PC-3 (cell line): ENCODE results near the gene ICAM4. TPM values are rescaled to one million over a fixed set of nuclear protein-coding genes. Genes with fewer than 3 reads are reported as not detected.
"Not testable (repeated sequence)": the region's sequence is repeated elsewhere in the genome, so short reads cannot be mapped to it uniquely, and the experiment has no call there.

Experiments used
- ATAC-seq: fragments of 200-7000 bp; cut with Tn5 transposase; 2 replicates; pipeline ENCODE4 v1.9.1; 2020; ENCODE audit warnings: mild to moderate bottlenecking, moderate library complexity
- BruUV-seq: library from RNA; stranded (reverse); fragments of 400-500 nt; replicated peaks from 2 replicates; lab custom pipeline; 2021; lab: Mats Ljungman, UMichigan
- CTCF ChIA-PET: fragments of 300-600 bp; sonication (Branson Sonifier 250); formaldehyde crosslinking; loops from one replicate; lab custom pipeline; 2022; ENCODE audit warnings: antibody characterized with exemption; lab: Charles Lee
- POLR2A ChIA-PET: fragments of 300-600 bp; sonication (Branson Sonifier 250); formaldehyde crosslinking; loops from one replicate; lab custom pipeline; 2022; ENCODE audit warnings: antibody characterized with exemption; ENCODE audit not compliant: unreplicated experiment; lab: Charles Lee
- DNase-seq: peaks from one replicate; pipeline ENCODE4 v3.0.0-alpha.2; 2015
- H2AFZ ChIP-seq: fragments of 300-600 bp; sonication (generic); 2 replicates; pipeline ENCODE4 v1.6.0; 2016; ENCODE audit warnings: antibody characterized with exemption, low read length
- H3F3A ChIP-seq: fragments of 300-600 bp; sonication (generic); one replicate; pipeline ENCODE4 v1.6.0; 2017; ENCODE audit warnings: antibody characterized with exemption, low read length, control low read depth, mild to moderate bottlenecking; ENCODE audit not compliant: unreplicated experiment
- H3K27ac ChIP-seq: fragments of 300-600 bp; sonication (generic); 2 replicates; pipeline ENCODE4 v1.5.1; 2016; ENCODE audit warnings: mild to moderate bottlenecking, low read length
- H3K27me3 ChIP-seq: fragments of 300-600 bp; sonication (generic); 2 replicates; pipeline ENCODE4 v1.6.1; 2016; ENCODE audit warnings: low read length, mixed read lengths
- H3K36me3 ChIP-seq: fragments of 300-600 bp; sonication (generic); 2 replicates; pipeline ENCODE4 v1.6.1; 2016; ENCODE audit warnings: low read depth, mixed run types, low read length, mixed read lengths
- H3K4me1 ChIP-seq: fragments of 300-600 bp; sonication (generic); 2 replicates; pipeline ENCODE4 v1.5.1; 2016; ENCODE audit warnings: low read length; ENCODE audit not compliant: insufficient read depth
- H3K4me2 ChIP-seq: fragments of 300-600 bp; sonication (generic); 2 replicates; pipeline ENCODE4 v1.6.0; 2016; ENCODE audit warnings: low read length
- H3K4me3 ChIP-seq: fragments of 300-600 bp; sonication (generic); 2 replicates; pipeline ENCODE4 v1.5.1; 2016; ENCODE audit warnings: mild to moderate bottlenecking, low read length, mixed read lengths
- H3K79me2 ChIP-seq: fragments of 300-600 bp; sonication (generic); 2 replicates; pipeline ENCODE4 v1.6.1; 2017; ENCODE audit warnings: low read length, mixed read lengths
- H3K9ac ChIP-seq: fragments of 300-600 bp; sonication (generic); 2 replicates; pipeline ENCODE4 v1.6.0; 2016; ENCODE audit warnings: mild to moderate bottlenecking, low read length
- H3K9me2 ChIP-seq: fragments of 300-600 bp; sonication (generic); replicated peaks from 2 replicates; pipeline ENCODE4 v1.6.1; 2016; ENCODE audit warnings: mixed run types, low read length, mixed read lengths
- H3K9me3 ChIP-seq: fragments of 300-600 bp; sonication (generic); 2 replicates; pipeline ENCODE4 v1.6.1; 2016; ENCODE audit warnings: low read length, mixed read lengths
- H4K20me1 ChIP-seq: fragments of 300-600 bp; sonication (generic); 2 replicates; pipeline ENCODE4 v1.6.1; 2016; ENCODE audit warnings: low read length, mixed read lengths
- CTCF ChIP-seq: fragments of 300-600 bp; sonication (generic); conservative IDR thresholded peaks from 2 replicates; pipeline ENCODE4 v1.5.1; 2017; ENCODE audit warnings: antibody characterized with exemption, low read depth, mild to moderate bottlenecking, low read length
- EZH2 ChIP-seq: fragments of 300-600 bp; sonication (generic); IDR thresholded peaks from one replicate; pipeline ENCODE4 v1.6.1; 2017; ENCODE audit warnings: antibody characterized with exemption, mild to moderate bottlenecking, low read length; ENCODE audit not compliant: unreplicated experiment
- EZH2phosphoT487 ChIP-seq: fragments of 300-600 bp; sonication (generic); IDR thresholded peaks from 2 replicates; pipeline ENCODE4 v1.6.1; 2018; ENCODE audit warnings: mild to moderate bottlenecking, antibody characterized with exemption, low read length, borderline replicate concordance
- intact Hi-C: fragments of 100-400 bp; cut with micrococcal nuclease; formaldehyde crosslinking; loops from 2 replicates; pipeline ENCODE4 v1.9.0; 2023
- total RNA-seq: library from RNA; depleted of rRNA; stranded (reverse); fragments of >200 nt; gene quantifications from 2 replicates; pipeline ENCODE4 v1.2.3, GENCODE V29; 2014

The ICAM4 gene
- total RNA-seq, 1 experiment from 2014 or later: not detected

- H3K4me1 ChIP-seq: peaks cover 22% of the 10 kb centered on the region
- POLR2A ChIA-PET: no interaction called here
- 0 out of 2 replicates have a peak overlapping the region, but pooled peaks have one; percentile 9 for H3K4me2 ChIP-seq
- intact Hi-C loops: no loop called here
- no peaks in the 10 kb centered on the region for H3K9me2 ChIP-seq
- no peaks in the 10 kb centered on the region for H4K20me1 ChIP-seq
- no peak for TF ChIP-seq EZH2
- no peak for TF ChIP-seq EZH2phosphoT487
- no peak for TF ChIP-seq CTCF
- no peak overlapping the region for H3K4me3 ChIP-seq
- CTCF ChIA-PET: interaction anchor here (0.5 to 1.3 kb wide), 4 partner anchors 12 to 151 kb away, joined by 3 to 9 read pairs (median 3); no protein-coding TSS in a partner anchor
- peak overlapping the region; percentile 20; the same call in 1 of the 2 replicates for H2AFZ ChIP-seq
- no peaks in the 10 kb centered on the region for H3K79me2 ChIP-seq
- peak overlapping the region; percentile 14 for H3K27ac ChIP-seq
- H3K27me3 ChIP-seq: no peaks in the 10 kb centered on the region
- ATAC-seq: peak; percentile 98
- no peaks in the 10 kb centered on the region for H3K36me3 ChIP-seq
- H3F3A ChIP-seq: no peaks in the 10 kb centered on the region
- no peaks in the 10 kb centered on the region for H3K9me3 ChIP-seq
- BruUV-seq: no TSS peak
- DNase-seq: peak; percentile 77
- no peak overlapping the region for H3K9ac ChIP-seq
Observed at GRCh38 chr19:10238172-10238783, 48.5 kb upstream of the ICAM4 start.

DNA sequence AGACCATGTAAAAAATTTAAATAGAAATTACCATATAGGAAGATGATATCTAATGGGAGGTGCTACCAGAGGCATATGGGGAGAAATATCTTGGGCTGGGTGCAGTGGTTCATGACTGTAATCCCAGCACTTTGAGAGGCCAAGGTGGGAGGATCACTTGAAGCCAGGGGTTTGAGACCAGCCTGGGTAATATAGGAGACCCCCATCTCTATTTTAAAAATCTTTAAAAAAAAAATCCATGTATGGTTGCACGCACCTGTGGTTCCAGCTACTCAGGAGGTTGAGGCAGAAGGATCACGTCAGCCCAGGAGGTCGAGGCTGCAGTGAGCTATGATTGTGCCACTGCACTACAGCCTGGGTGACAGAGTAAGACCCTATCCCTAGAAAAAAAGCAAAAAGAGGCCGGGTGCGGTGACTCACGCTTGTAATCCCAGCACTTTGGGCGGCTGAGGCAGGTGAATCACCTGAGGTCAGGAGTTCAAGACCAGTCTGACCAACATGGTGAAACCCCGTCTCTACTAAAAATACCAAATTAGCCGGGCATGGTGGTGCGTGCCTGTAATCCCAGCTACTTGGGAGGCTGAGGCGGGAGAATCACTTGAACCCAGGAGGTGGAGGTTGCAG lies 44.8 kb upstream of the ICAM4 start:
- H3K4me1 ChIP-seq: peaks cover 26% of the 10 kb centered on the region
- ATAC-seq, H3K9me2 ChIP-seq, H3K79me2 ChIP-seq, H3K4me3 ChIP-seq, H3K36me3 ChIP-seq, H4K20me1 ChIP-seq, H2AFZ ChIP-seq, H3F3A ChIP-seq, H3K9me3 ChIP-seq, H3K27ac ChIP-seq, BruUV-seq, POLR2A ChIA-PET, H3K27me3 ChIP-seq, H3K9ac ChIP-seq, H3K4me2 ChIP-seq, intact Hi-C loops: not testable (repeated sequence)
- CTCF ChIA-PET: interaction anchor here (0.6 kb wide), 1 partner anchor 242 kb away, joined by 5 read pairs; no protein-coding TSS in a partner anchor
- peak; percentile 40 for DNase-seq

DNA sequence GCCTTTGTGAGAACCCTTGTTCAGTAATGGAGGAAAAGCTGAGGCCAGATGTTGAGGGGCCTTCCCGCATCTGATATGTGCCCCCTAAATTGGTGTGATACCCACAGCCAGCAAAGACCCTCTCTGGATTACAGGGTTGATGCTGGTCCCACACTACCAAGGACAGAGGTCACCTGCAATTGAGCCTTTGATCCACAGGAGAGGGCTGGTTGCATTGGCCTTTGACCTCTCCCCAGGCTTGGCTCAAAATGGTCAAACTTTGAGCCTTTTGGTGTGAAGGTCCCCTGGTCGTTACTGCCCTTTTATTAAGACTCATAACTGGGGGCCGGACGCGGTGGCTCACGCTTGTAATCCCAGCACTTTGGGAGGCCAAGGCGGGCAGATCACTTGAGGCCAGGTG lies 43.1 kb upstream of the ICAM4 start:
- Histone ChIP-seq H3K27me3 (no peaks in the 10 kb centered on the region), H3F3A (no peaks in the 10 kb centered on the region), H3K27ac (no peak overlapping the region), H4K20me1 (no peaks in the 10 kb centered on the region; the same call in 1 of the 2 replicates), H3K79me2 (no peaks in the 10 kb centered on the region), H3K4me2 (no peak overlapping the region), H3K9ac (no peak overlapping the region), H3K9me2 (no peaks in the 10 kb centered on the region), H3K36me3 (no peaks in the 10 kb centered on the region), H3K4me1 (peaks cover 16% of the 10 kb centered on the region), H3K9me3 (no peaks in the 10 kb centered on the region), H2AFZ (no peak overlapping the region), H3K4me3 (no peak overlapping the region)
- TF ChIP-seq CTCF: no peak
- TF ChIP-seq EZH2phosphoT487: no peak
- no peak for TF ChIP-seq EZH2
- intact Hi-C loops: no loop called here
- DNase-seq: no peak
- BruUV-seq: no TSS peak
- POLR2A ChIA-PET: no interaction called here
- CTCF ChIA-PET: no interaction called here
- no peak for ATAC-seq
